ENCODE data around the gene KCNQ1. TPM values are rescaled to one million over a fixed set of nuclear protein-coding genes. Genes with fewer than 3 reads are reported as not detected.

KCNQ1 gene
- total and polyA plus RNA-seq, 9 of the 15 experiments (the other 6 are each of a cell fraction or from before 2014, with no cell fraction given): 0.44 TPM; not detected in 8

GRCh38 chr11:2451916-2452315, 7.1 kb downstream of the KCNQ1 start (continued):
- TF ChIP-seq, protein P1, sequence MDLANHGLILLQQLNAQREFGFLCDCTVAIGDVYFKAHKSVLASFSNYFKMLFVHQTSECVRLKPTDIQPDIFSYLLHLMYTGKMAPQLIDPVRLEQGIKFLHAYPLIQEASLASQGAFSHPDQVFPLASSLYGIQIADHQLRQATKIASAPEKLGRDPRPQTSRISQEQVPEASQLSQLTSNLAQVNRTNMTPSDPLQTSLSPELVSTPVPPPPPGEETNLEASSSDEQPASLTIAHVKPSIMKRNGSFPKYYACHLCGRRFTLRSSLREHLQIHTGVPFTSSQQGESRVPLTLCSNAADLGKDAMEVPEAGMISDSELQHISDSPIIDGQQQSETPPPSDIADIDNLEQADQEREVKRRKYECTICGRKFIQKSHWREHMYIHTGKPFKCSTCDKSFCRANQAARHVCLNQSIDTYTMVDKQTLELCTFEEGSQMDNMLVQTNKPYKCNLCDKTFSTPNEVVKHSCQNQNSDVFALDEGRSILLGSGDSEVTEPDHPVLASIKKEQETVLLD (IDR thresholded peaks at IDR 0.05): no peak
- TF ChIP-seq ZNF175 (CRISPR knock-in tag; IDR thresholded peaks at IDR 0.05; ENCODE audit: low read depth) (no peak), GTF2A2 (tag; IDR thresholded peaks at IDR 0.05) (no peak), KDM4B (IDR thresholded peaks at IDR 0.05; ENCODE audit: borderline replicate concordance in 2 of 2, low read depth in 1 of 2) (no peak), ZNF449 (CRISPR knock-in tag; IDR thresholded peaks at IDR 0.05) (no peak)

GRCh38 chr11:2452321-2453012, 7.7 kb downstream of the KCNQ1 start:
- H3K9me3 ChIP-seq (replicated peaks; ENCODE audit: control insufficient read depth, insufficient read depth, low read depth, low read length): no peaks in the 10 kb centered on the region
- H3K27ac ChIP-seq (ENCODE audit: extremely low read depth, low read depth, low read length): no peak overlapping the region
- H3K79me2 ChIP-seq (ENCODE audit: control insufficient read depth, insufficient read depth, low read length): no peaks in the 10 kb centered on the region
- no peaks in the 10 kb centered on the region for H3K36me3 ChIP-seq (ENCODE audit: control insufficient read depth, insufficient read depth, low read length)
- peaks cover 0 to 7% of the 10 kb centered on the region in 2 experiments; a peak in 1 of 5 replicates for H3K4me1 ChIP-seq (replicated peaks in 1 of 2; ENCODE audit: control insufficient read depth in 2 of 2, insufficient read depth in 2 of 2, low read length in 2 of 2)
- FAIRE-seq (no peak), ATAC-seq (no peak), DNase-seq (ENCODE audit: extremely low read depth in 1 of 4, low spot score in 3 of 4) (no peak)
- no TSS peak for BruUV-seq (replicated peaks)
- H3K9ac ChIP-seq (ENCODE audit: insufficient read depth in 1 of 2, low read depth in 2 of 2, low read length in 2 of 2): no peak overlapping the region
- POLR2A ChIA-PET: interaction anchor here (0.6 kb wide), 1 partner anchor 46 kb away, joined by 3 read pairs; no protein-coding TSS in a partner anchor
- in situ Hi-C loops (cut with MboI) (no loop called here), intact Hi-C loops (cut with micrococcal nuclease) (no loop called here)
- H4K20me1 ChIP-seq (replicated peaks; ENCODE audit: control insufficient read depth, insufficient read depth, low read length): peaks cover 3% of the 10 kb centered on the region; the same call in 1 of the 2 replicates
- no peak overlapping the region for H2AFZ ChIP-seq (ENCODE audit: low read depth, low read length)
- no peaks in the 10 kb centered on the region for H3K9me1 ChIP-seq (ENCODE audit: control insufficient read depth, insufficient read depth, low read length)
- CTCF ChIA-PET (ENCODE audit: low intra/inter-chr PET ratio): no interaction called here
- H3K4me2 ChIP-seq (ENCODE audit: insufficient read depth, low read length): no peak overlapping the region
- H3K4me3 ChIP-seq: no peak overlapping the region
- 17% methylated on average over 15 of the region's 20 CpGs for WGBS (ENCODE audit: insufficient coverage, low coverage, missing lambda C conversion rate)
- H3K27me3 ChIP-seq (ENCODE audit: control insufficient read depth in 2 of 2, insufficient read depth in 2 of 2, low read length in 2 of 2): peaks cover 8 to 51% of the 10 kb centered on the region in 2 experiments; a peak in 3 of 5 replicates
- TF ChIP-seq SMAD2 (IDR thresholded peaks at IDR 0.05; ENCODE audit: low read depth, low read length) (no peak), MEIS2 (IDR thresholded peaks at IDR 0.05; ENCODE audit: partially characterized antibody) (no peak), MTA1 (IDR thresholded peaks at IDR 0.05; ENCODE audit: borderline replicate concordance) (no peak), CBX2 (IDR thresholded peaks at IDR 0.05; ENCODE audit: insufficient read depth, low read length, poor library complexity, severe bottlenecking) (no peak), ZKSCAN3 (CRISPR knock-in tag; IDR thresholded peaks at IDR 0.05) (no peak), NRF1 (conservative IDR thresholded peaks at IDR 0.05 in 1 of 2, IDR thresholded peaks at IDR 0.05 in 1 of 2) (no peak), SAFB2 (IDR thresholded peaks at IDR 0.05; ENCODE audit: borderline replicate concordance, low read depth, low read length, severe bottlenecking) (no peak), EWSR1 (IDR thresholded peaks at IDR 0.05; ENCODE audit: borderline replicate concordance, low read depth, partially characterized antibody) (no peak), ZFP1 (CRISPR knock-in tag; IDR thresholded peaks at IDR 0.05) (no peak)
- TF ChIP-seq, protein P2, sequence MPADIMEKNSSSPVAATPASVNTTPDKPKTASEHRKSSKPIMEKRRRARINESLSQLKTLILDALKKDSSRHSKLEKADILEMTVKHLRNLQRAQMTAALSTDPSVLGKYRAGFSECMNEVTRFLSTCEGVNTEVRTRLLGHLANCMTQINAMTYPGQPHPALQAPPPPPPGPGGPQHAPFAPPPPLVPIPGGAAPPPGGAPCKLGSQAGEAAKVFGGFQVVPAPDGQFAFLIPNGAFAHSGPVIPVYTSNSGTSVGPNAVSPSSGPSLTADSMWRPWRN (IDR thresholded peaks at IDR 0.05; ENCODE audit: low read depth): no peak
